Endothelial cell of umbilical vein (primary cell): ENCODE data around the gene LUC7L2. TPM values are rescaled to one million over a fixed set of nuclear protein-coding genes. Genes with fewer than 3 reads are reported as not detected.
"Not testable (repeated sequence)": the region's sequence is repeated elsewhere in the genome, so short reads cannot be mapped to it uniquely, and the experiment has no call there.

Source experiments
- BruUV-seq: library from RNA; stranded (reverse); fragments of 400-500 nt; replicated peaks from 2 replicates; lab custom pipeline; 2021; lab: Mats Ljungman, UMichigan
- CTCF ChIA-PET: fragments of 300-600, 350-600 bp; sonication (Branson Sonifier 250); formaldehyde crosslinking; loops from one replicate; lab custom pipeline; 2021; ENCODE audit warnings: antibody characterized with exemption, inconsistent platforms; lab: Charles Lee
- POLR2A ChIA-PET: fragments of 300-600, 350-600 bp; sonication (Branson Sonifier 250); formaldehyde crosslinking; loops from one replicate; lab custom pipeline; 2021; ENCODE audit warnings: antibody characterized with exemption, inconsistent platforms; lab: Charles Lee
- DNase-seq: peaks from one replicate; pipeline ENCODE4 v3.0.0-alpha.2; 2011; ENCODE audit warnings: low read depth, low spot score
- FAIRE-seq: peaks from 2 replicates; lab custom pipeline; 2011; peaks lifted over from hg19 to GRCh38; lab: Jason Lieb, UNC
- H2AFZ ChIP-seq: 2 replicates; pipeline ENCODE4 v1.6.0; 2012; ENCODE audit warnings: low read depth, low read length, control low read depth, inconsistent platforms
- H3K27ac ChIP-seq: 2 replicates; pipeline ENCODE4 v1.5.1; 2011; ENCODE audit warnings: low read depth, mild to moderate bottlenecking, control low read depth, low read length, moderate library complexity; ENCODE audit not compliant: insufficient read depth
- H3K27me3 ChIP-seq, 2 experiments: 2 replicates each; pipeline versions ENCODE4 v1.6.0 to v1.6.1; 2011; ENCODE audit warnings: low read length in 2 of 2, mixed read lengths in 1 of 2; ENCODE audit not compliant: control insufficient read depth in 2 of 2, insufficient read depth in 2 of 2
- H3K36me3 ChIP-seq, 2 experiments: 2 replicates in 1 of 2; 3 replicates in 1 of 2; pipeline ENCODE4 v1.5.1; 2011; ENCODE audit warnings: low read length in 2 of 2, mild to moderate bottlenecking in 1 of 2, moderate library complexity in 1 of 2; ENCODE audit not compliant: control insufficient read depth in 2 of 2, insufficient read depth in 2 of 2; ENCODE audit errors: extremely low read depth in 1 of 2
- H3K4me1 ChIP-seq: 3 replicates; pipeline ENCODE4 v1.5.1; 2011; ENCODE audit warnings: mild to moderate bottlenecking, low read length; ENCODE audit not compliant: control insufficient read depth, insufficient read depth; ENCODE audit errors: extremely low read depth
- H3K4me2 ChIP-seq: 2 replicates; pipeline ENCODE4 v1.6.1; 2011; ENCODE audit warnings: low read length, control low read depth, mixed read lengths; ENCODE audit not compliant: insufficient read depth
- H3K4me3 ChIP-seq, 3 experiments: fragments of 200-600 bp in 1 of 3; sonication (generic), shearing (Covaris generic) in 1 of 3; replicated peaks in 1 of 3; 2 replicates each; pipeline ENCODE4 v1.5.1; 2011 to 2016; ENCODE audit warnings: control low read depth in 3 of 3, low read length in 3 of 3, mild to moderate bottlenecking in 2 of 3, inconsistent platforms in 1 of 3, low read depth in 1 of 3, moderate library complexity in 1 of 3; ENCODE audit not compliant: insufficient read depth in 1 of 3
- H3K79me2 ChIP-seq: 2 replicates; pipeline ENCODE4 v1.6.0; 2012; ENCODE audit warnings: low read length, inconsistent platforms; ENCODE audit not compliant: control insufficient read depth, insufficient read depth
- H3K9ac ChIP-seq: replicated peaks from 2 replicates; pipeline ENCODE3; 2011; ENCODE audit warnings: low read length, control low read depth; ENCODE audit not compliant: insufficient read depth; ENCODE audit errors: extremely low read depth
- H3K9me1 ChIP-seq: replicated peaks from 3 replicates; pipeline ENCODE4 v1.6.0; 2011; ENCODE audit warnings: mild to moderate bottlenecking, low read length; ENCODE audit not compliant: control insufficient read depth, insufficient read depth; ENCODE audit errors: extremely low read depth
- H3K9me3 ChIP-seq: replicated peaks from 2 replicates; pipeline ENCODE4 v1.5.1; 2012; ENCODE audit warnings: low read length, inconsistent platforms; ENCODE audit not compliant: control insufficient read depth, insufficient read depth
- H4K20me1 ChIP-seq: replicated peaks from 2 replicates; pipeline ENCODE3; 2011; ENCODE audit warnings: mild to moderate bottlenecking, low read length; ENCODE audit not compliant: control insufficient read depth, insufficient read depth; ENCODE audit errors: extremely low read depth
- CTCF ChIP-seq, 2 donors: IDR thresholded peaks; 1 replicate in 1 of 2; 2 replicates in 1 of 2; pipeline ENCODE4 v1.5.1; 2011; ENCODE audit warnings: low read length in 2 of 2, mild to moderate bottlenecking in 2 of 2, moderate library complexity in 2 of 2, control low read depth in 1 of 2, inconsistent platforms in 1 of 2, low read depth in 1 of 2; ENCODE audit not compliant: insufficient read depth in 1 of 2; ENCODE audit errors: extremely low read depth in 1 of 2
- EZH2 ChIP-seq: IDR thresholded peaks from 2 replicates; pipeline ENCODE4 v1.6.1; 2012; ENCODE audit warnings: borderline replicate concordance, low read depth, mild to moderate bottlenecking, moderate library complexity, low read length, inconsistent platforms; ENCODE audit not compliant: severe bottlenecking
- FOS ChIP-seq: IDR thresholded peaks from 2 replicates; pipeline ENCODE4 v1.6.1; 2011; ENCODE audit warnings: mild to moderate bottlenecking, low read length, moderate library complexity, borderline replicate concordance; ENCODE audit not compliant: insufficient read depth
- GATA2 ChIP-seq: IDR thresholded peaks from 2 replicates; pipeline ENCODE4 v1.7.0; 2011; ENCODE audit warnings: low read depth, mild to moderate bottlenecking, moderate library complexity, mixed read lengths, low read length; ENCODE audit not compliant: insufficient read length, insufficient read depth
- JUN ChIP-seq: IDR thresholded peaks from 2 replicates; pipeline ENCODE4 v1.6.1; 2011; ENCODE audit warnings: borderline replicate concordance, low read depth; ENCODE audit not compliant: insufficient read length, insufficient read depth
- MAX ChIP-seq: IDR thresholded peaks from 2 replicates; pipeline ENCODE4 v1.6.1; 2011; ENCODE audit not compliant: insufficient read depth, insufficient read length
- MYC ChIP-seq: IDR thresholded peaks from one replicate; pipeline ENCODE4 v1.6.1; 2011; ENCODE audit warnings: mild to moderate bottlenecking, low read depth, low read length
- POLR2A ChIP-seq: IDR thresholded peaks from 2 replicates; pipeline ENCODE4 v1.6.1; 2012; ENCODE audit warnings: low read depth, mild to moderate bottlenecking, control low read depth, low read length
- POLR2AphosphoS5 ChIP-seq: IDR thresholded peaks from 2 replicates; pipeline ENCODE4 v1.6.1; 2012; ENCODE audit warnings: low read depth, mild to moderate bottlenecking, control low read depth, low read length, moderate library complexity; ENCODE audit not compliant: insufficient read depth
- dilution Hi-C: fragments of 300-500 bp; cut with MboI; formaldehyde crosslinking; loops from one replicate; pipeline ENCODE4 v1.15.0; 2019; ENCODE audit warnings: low sequenced_read_pairs; ENCODE audit not compliant: extremely low pct_ligation_motif_present
- intact Hi-C: fragments of 100-400 bp; cut with micrococcal nuclease; formaldehyde crosslinking; loops from one replicate; pipeline ENCODE4 v1.10.0; 2022
- polyA plus RNA-seq, 4 experiments: library from polyadenylated mRNA; depleted of rRNA in 3 of 4; stranded (reverse) in 3 of 4; unstranded in 1 of 4; fragments of >200 nt; gene quantifications; 2 replicates each; pipeline versions ENCODE4 v1.2.1 to v1.2.3, GENCODE V29; 2011 to 2012; ENCODE audit warnings: missing spikeins in 1 of 4
- total RNA-seq: library from RNA; stranded (reverse); gene quantifications from 2 replicates; pipeline ENCODE4 v1.2.3, GENCODE V29; 2021

LUC7L2 gene
- total and polyA plus RNA-seq, 2 donors (not counting 3 experiments of a cell fraction or from before 2014, with no cell fraction given) = 28.0 to 85.8 TPM

DNA sequence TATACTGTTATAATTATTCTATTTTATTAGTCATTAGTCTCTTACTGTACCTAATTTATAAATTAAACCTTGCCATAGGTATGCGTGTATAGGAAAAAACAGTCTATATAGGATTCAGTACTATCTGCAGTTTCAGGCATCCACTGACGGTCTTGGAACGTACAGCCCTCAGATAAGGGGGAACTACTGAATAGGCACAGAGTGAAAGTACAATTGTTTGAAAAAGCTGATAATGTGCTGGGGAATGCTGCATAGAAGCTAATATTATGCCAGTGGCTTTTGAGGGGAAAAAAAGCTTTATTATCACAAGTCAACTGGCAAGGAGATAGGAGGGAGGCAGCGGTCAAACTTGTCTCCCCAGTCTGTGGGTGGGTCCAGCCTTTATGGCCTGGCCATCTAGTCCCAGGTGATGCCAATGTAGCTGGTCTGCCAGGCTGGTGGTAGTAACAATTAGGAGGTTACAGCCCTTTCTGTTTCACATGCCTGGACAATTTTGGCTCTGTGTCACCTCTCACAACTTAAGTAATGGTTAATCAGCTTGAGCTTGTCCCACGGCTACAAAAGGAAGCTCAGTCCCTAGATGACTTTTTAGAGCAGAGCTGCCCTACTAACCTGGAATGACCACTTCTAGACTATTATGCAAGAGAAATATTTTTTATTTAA, 26.9 kb upstream of the LUC7L2 start:
- Histone ChIP-seq H3K4me3 (no peak overlapping the region), H3K9me1 (no peaks in the 10 kb centered on the region), H3K79me2 (no peaks in the 10 kb centered on the region), H3K4me2 (no peak overlapping the region), H3K9me3 (no peaks in the 10 kb centered on the region), H3K27ac (no peak overlapping the region), H2AFZ (no peak overlapping the region), H3K9ac (no peak overlapping the region), H3K4me1 (no peaks in the 10 kb centered on the region), H3K36me3 (no peaks in the 10 kb centered on the region), H3K27me3 (no peaks in the 10 kb centered on the region), H4K20me1 (no peaks in the 10 kb centered on the region)
- no TSS peak for BruUV-seq
- POLR2A ChIA-PET = interaction anchor here (0.6 kb wide), 1 partner anchor 58 kb away, joined by 6 read pairs; no protein-coding TSS in a partner anchor
- FAIRE-seq (peak; percentile 38), DNase-seq (no peak)
- dilution Hi-C loops = no loop called here
- intact Hi-C loops = no loop called here
- no peak for TF ChIP-seq JUN
- no peak for TF ChIP-seq CTCF (IDR thresholded peaks at IDR 0.05; ENCODE audit: extremely low read depth in 1 of 2, insufficient read depth in 1 of 2, low read depth in 1 of 2, low read length in 2 of 2)
- no peak for TF ChIP-seq MAX
- no peak for TF ChIP-seq FOS
- TF ChIP-seq GATA2 = no peak
- no peak for TF ChIP-seq POLR2AphosphoS5
- no peak for TF ChIP-seq EZH2
- no peak for TF ChIP-seq MYC
- TF ChIP-seq POLR2A = no peak
- CTCF ChIA-PET = interaction anchor here (0.6 to 1.6 kb wide), 3 partner anchors 12 to 50 kb away, joined by 3 to 5 read pairs (median 3); no protein-coding TSS in a partner anchor

DNA sequence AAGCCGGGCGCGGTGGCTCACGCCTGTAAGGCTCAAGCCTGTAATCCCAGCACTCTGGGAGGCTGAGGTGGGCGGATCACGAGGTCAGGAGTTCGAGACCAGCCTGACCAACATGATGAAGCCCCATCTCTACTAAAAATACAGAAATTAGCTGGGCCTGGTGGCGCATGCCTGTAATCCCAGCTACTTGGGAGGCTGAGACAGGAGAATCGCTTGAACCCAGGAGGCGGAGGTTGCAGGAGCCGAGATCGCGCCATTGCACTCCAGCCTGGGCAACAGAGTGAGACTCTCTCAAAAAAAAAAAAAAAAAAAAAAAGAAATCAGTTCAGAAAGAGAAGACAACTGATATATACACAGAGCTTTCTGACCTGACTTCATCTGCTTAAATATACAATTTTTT, 26.3 kb upstream of the LUC7L2 start:
- ChIA-PET CTCF (interaction anchor here (0.6 to 1.6 kb wide), 3 partner anchors 13 to 58 kb away, joined by 3 to 5 read pairs (median 4); no protein-coding TSS in a partner anchor), POLR2A (interaction anchor here (0.6 kb wide), 1 partner anchor 15 kb away, joined by 5 read pairs; no protein-coding TSS in a partner anchor)
- dilution Hi-C loops, H3K36me3 ChIP-seq, H3K79me2 ChIP-seq, H3K4me2 ChIP-seq, H3K9me1 ChIP-seq, H3K4me1 ChIP-seq, H3K9me3 ChIP-seq, BruUV-seq, H3K27me3 ChIP-seq, DNase-seq, H3K9ac ChIP-seq, intact Hi-C loops, H4K20me1 ChIP-seq, FAIRE-seq, H2AFZ ChIP-seq, H3K4me3 ChIP-seq, H3K27ac ChIP-seq: not testable (repeated sequence)
